Suppressor macrophage treated with lipopolysaccharide for 1 hour (primary cell): ENCODE results near the gene TRIO.
A peak's percentile ranks its signal among the peaks of the same experiment; 100 is the strongest.

ENCODE experiments used
- DNase-seq, 3 donors: peaks; one replicate each; pipeline ENCODE4 v3.0.0-alpha.2; 2020 to 2022

The TRIO gene

DNA sequence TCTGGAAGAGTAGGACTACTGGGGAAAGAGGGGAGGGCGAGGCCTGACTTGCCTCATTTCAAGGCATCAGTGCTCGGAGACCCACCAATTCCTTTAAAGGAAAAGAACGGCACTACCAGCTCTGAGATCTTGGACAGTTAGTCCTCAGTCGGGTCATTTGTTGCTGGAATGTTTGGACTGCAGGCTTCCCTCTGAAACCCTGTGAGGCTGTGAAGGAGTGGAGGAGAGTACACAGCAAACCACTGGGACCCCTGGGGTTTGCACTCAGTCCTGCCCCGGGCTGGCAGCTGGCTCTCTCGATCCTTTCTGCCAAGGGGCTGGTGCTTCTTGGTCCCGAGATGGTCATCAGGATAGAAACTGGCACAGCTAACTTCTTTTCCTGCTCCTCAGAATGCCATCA, 194.5 kb downstream of the TRIO start:
- no peak for DNase-seq

DNA sequence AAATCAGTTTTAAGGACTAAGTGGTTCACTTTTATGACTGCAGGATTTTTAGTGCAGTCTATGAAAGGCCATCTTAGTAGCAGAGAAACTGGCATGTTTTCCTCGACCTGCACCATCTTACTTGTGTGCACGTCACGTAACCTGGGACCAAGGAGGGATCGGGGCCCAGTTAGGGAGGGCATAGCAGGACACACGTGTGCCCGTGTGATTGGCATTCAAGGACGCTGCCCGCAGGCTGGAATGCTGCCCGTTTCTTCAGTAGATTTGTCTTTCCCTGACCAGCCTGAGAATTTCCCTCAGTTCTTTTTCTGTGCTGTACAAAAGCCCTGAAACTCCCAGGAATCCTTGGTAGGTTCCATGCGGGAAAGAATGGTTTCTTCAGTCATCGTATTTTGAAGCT, 196.3 kb downstream of the TRIO start:
- DNase-seq: no peak

DNA sequence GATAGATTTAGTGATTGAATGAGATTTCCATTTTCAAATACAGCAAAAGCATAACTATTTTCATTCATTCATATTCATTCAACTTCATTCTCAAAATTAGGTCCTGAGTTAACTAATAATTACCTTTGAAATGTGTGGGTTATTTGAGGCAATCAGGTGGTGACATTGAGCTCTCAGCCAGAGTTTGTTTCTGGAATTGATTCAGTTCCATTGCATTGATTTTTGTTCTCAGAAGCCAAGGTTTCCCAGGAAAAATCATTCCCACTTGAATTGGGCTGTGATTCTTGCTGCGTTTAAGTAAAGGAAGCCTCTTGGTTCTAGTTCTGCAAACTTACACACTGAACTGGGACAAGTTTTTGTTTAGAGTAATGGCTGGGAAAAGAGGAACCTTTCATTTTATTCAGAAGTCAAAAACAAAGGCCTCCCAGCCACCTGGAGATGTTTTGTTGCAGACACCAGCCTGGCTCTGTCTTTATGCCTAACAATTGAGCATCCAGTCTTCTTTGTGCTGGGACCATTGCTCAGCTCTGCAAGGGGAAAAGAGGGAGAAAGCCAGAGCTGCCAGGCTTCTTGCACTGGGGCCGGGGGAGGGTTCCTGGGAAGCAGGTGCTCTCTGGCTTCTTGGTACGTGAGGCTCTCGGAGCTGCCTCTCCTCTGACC, 198.6 kb downstream of the TRIO start:
- DNase-seq: no peak

- peak; percentile 82 to 84 (median 83) for DNase-seq
These were observed 199.2 kb downstream of the TRIO start for GRCh38 chr5:14342306-14342705.

- peak; percentile 29 to 69 (median 55) for DNase-seq
These were observed 200.2 kb downstream of the TRIO start for GRCh38 chr5:14343376-14343775.

GRCh38 chr5:14347522-14347921, 204.4 kb downstream of the TRIO start:
- DNase-seq: no peak

DNA sequence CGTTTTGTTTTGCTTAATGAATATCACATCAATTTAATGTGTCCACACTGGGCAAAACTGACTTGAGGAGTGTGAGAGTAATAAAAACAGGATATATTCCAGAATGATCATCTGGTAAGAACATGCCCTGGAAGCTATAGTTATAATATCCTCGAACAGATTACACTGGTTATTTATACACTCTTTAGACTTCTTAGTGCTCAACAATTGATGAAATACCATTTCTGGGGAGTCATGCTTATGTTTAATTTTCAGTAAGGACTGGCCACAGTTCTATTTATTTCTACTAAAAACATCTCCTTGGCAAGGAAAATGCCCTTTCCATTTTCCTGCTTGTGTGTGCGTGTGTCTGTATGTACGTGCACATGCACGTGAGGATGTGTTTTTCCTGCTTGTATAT, 205.0 kb downstream of the TRIO start:
- DNase-seq: no peak

- no peak for DNase-seq
These were observed 205.9 kb downstream of the TRIO start for GRCh38 chr5:14349029-14349428.

DNA sequence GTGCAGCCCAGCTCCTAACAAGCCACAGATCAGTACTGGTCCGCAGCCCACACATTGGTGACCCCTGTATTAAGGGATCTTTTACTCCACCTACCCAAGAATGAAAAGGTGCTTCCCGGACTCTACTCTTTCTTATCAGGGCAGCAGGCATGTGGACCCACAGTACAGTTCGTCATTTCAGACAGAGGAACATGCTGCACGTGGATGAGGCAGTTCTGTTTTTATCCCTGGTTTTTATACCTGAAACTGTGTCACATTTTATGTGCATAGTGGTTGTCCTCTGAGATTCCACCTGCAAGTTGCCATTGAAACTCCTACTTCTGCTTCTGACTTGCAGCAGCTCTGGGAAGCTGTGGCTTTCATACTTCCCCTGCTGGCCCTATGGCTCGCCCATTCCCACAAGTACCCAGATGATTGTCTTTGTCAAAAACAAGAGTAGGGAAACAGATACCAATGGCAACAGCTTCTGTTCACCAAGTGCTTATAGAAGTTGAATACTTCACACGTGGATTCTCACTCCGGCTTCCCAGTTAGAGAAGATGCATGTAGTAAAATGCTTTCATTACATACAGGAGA, 208.0 kb downstream of the TRIO start:
- DNase-seq: peak; percentile 27 to 31 (median 27)

- DNase-seq: peak; percentile 73 to 81 (median 77)
These were observed 208.9 kb downstream of the TRIO start for GRCh38 chr5:14351845-14352712.

DNA sequence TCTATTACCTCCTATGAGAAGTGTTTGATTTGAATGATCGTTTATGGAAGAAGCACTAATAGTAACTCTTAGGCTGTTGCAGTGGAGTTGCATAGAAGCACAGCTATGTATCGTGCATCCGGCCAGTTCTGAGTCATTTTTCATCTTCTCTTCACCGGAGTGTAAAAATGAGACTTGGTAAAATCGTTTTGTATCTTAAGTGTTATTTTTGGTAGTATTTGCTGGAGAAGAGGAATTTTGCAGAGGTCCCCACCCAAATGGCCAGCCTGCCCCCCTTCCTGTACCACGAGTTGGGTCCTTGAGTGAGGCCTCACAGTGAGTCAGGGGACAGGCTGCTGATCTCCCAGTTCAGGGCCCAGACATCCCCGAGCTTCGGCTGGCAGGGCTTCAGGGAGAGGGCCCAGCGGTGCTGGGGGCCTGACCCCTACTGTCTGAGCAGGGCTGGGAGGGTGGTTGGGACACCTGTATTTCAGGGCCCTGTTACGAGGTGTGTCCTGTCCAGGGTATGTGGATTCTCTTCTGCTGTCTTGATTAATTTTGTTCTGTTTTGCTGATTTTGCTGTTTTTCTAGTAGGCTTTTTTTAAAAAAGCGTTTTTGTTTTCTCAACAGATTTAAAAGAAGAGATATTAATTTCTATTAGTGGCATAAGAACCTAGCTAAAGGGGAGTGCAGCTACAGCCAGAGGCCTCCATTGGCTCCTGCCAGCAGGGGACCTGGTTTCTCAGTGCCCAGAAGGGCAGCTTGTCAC, 210.8 kb downstream of the TRIO start:
- no peak for DNase-seq

- DNase-seq: no peak
These were observed 212.2 kb downstream of the TRIO start for GRCh38 chr5:14355391-14355790.

DNA sequence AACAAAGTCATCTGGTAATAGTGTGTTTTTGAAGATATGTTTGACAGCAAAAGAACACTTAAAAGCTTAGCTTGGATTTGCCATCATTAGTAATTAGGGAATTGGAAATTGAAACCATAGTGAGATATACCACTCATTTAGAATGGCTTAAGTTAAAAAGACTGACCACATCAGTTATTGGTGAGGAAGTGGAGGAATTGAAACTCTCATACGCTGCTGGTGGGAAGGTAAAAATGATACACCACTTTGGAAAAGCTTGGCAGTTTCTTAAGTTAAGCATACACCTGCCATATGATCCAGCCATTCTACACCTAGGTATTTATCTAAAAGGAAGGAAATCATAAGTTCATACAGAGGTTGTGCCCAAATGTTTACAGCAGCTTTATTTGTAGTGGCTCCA, 213.2 kb downstream of the TRIO start:
- peak in 2 of 3 donors; percentile 23 to 34 for DNase-seq

GRCh38 chr5:14357441-14357840, 214.3 kb downstream of the TRIO start:
- DNase-seq: no peak

GRCh38 chr5:14357851-14358250, 214.7 kb downstream of the TRIO start:
- DNase-seq: no peak

- no peak for DNase-seq
These were observed 215.4 kb downstream of the TRIO start for GRCh38 chr5:14358536-14358935.

DNA sequence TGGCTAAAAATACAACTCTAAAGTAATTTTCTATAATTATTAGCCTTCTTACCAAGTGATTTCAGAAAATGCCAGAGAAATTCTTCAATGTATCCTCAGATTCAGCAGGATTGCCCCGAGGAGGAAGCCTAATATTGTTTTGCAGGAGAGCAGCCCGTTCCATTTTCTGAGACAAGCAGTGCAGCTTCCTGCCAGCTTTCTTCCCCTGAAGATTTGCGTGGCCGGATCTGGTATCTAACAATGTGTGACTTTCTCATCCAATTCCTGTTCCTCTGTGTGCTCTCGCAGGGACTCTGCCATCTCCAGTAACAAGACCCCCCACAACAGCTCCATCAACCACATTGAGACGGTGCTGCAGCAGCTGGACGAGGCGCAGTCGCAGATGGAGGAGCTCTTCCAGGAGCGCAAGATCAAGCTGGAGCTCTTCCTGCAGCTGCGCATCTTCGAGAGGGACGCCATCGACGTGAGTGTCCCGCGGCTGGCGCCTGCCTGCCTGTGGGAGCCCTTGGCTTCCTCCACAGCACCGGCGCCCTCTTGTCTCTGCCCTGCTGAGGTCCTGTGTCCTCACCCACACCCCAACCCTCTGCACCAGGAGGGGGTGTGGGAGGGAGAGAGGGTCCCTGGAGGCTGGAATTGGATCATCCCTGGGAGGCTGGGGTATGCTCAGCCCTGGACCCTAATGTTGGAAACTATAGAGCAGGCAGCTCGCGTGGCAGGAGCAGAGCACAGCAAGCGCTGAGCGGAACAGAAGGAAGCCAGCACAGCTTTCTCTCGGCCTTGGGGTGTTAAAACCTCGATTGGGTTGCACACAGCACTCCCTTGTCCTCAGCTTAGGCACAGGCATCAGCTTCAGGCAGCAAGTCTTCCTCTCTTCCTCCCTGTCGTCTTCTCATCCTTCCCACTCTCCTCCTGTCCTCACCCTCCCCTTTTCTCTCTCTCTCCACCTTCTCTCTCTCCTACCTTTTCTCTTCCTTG, 216.2 kb downstream of the TRIO start:
- DNase-seq: no peak

- DNase-seq: peak; percentile 32 to 45 (median 40)
These were observed 219.3 kb downstream of the TRIO start for GRCh38 chr5:14362491-14362890.

- no peak for DNase-seq
These were observed 221.0 kb downstream of the TRIO start for GRCh38 chr5:14364096-14364495.

GRCh38 chr5:14364576-14365472, 221.7 kb downstream of the TRIO start:
- DNase-seq: no peak
